ENCODE data around the gene NPAS3.

DNA sequence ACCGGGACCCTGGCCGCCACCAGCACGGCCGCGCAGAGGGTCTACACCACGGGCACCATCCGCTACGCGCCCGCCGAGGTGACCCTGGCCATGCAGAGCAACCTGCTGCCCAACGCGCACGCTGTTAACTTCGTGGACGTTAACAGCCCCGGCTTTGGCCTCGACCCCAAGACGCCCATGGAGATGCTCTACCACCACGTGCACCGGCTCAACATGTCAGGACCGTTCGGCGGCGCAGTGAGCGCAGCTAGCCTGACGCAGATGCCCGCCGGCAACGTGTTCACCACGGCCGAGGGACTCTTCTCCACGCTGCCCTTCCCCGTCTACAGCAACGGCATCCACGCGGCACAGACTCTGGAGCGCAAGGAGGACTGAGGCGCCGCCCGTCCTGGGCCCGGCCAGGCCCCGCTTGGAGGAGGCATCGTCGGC is 862.1 kb downstream of the NPAS3 start:
- TF ChIP-seq SP1 (IDR thresholded peaks at IDR 0.05) (no peak), TAF1 (conservative IDR thresholded peaks at IDR 0.05) (no peak), JUND (IDR thresholded peaks at IDR 0.05) (no peak)
- TF ChIP-seq, protein P1, sequence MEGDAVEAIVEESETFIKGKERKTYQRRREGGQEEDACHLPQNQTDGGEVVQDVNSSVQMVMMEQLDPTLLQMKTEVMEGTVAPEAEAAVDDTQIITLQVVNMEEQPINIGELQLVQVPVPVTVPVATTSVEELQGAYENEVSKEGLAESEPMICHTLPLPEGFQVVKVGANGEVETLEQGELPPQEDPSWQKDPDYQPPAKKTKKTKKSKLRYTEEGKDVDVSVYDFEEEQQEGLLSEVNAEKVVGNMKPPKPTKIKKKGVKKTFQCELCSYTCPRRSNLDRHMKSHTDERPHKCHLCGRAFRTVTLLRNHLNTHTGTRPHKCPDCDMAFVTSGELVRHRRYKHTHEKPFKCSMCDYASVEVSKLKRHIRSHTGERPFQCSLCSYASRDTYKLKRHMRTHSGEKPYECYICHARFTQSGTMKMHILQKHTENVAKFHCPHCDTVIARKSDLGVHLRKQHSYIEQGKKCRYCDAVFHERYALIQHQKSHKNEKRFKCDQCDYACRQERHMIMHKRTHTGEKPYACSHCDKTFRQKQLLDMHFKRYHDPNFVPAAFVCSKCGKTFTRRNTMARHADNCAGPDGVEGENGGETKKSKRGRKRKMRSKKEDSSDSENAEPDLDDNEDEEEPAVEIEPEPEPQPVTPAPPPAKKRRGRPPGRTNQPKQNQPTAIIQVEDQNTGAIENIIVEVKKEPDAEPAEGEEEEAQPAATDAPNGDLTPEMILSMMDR (IDR thresholded peaks at IDR 0.05; ENCODE audit: low read depth, low read length, missing input control), result no peak
- TF ChIP-seq, protein P2, sequence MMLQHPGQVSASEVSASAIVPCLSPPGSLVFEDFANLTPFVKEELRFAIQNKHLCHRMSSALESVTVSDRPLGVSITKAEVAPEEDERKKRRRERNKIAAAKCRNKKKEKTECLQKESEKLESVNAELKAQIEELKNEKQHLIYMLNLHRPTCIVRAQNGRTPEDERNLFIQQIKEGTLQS (IDR thresholded peaks at IDR 0.05), result no peak
- TF ChIP-seq, protein P3, sequence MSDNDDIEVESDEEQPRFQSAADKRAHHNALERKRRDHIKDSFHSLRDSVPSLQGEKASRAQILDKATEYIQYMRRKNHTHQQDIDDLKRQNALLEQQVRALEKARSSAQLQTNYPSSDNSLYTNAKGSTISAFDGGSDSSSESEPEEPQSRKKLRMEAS (IDR thresholded peaks at IDR 0.05), result no peak

Data from liver (tissue), 3 donors.